DMS 273 (cell line): ENCODE results near the gene GABRB1.
"Not testable (repeated sequence)": the region's sequence is repeated elsewhere in the genome, so short reads cannot be mapped to it uniquely, and the experiment has no call there.

ENCODE experiments used
- DNase-seq: peaks from one replicate; lab custom pipeline; 2025; ENCODE audit not compliant: unreplicated experiment; lab: John Stamatoyannopoulos, UW

GABRB1 gene

GRCh38 chr4:47278631-47279030 lies 247.3 kb downstream of the GABRB1 start:
- DNase-seq = peak; percentile 77

DNA sequence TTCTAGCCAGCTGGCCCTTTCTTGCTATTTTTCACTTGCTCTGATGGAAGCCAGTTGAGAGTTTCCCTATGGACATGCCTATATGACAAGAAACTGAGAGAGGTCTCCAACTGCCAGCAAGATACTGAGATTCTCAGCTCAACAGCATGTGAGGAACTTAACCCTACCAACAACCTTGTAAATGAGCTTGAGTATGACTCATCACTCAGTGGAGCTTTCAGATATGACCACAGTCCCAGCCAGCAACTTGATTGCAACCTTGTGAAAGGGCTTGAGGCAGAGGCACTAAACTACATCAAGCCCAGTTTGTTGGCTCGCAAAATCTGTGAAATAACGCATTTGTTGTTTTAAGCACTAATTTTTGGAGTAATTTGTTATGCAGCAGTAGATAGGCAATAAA lies 256.4 kb downstream of the GABRB1 start:
- DNase-seq = no peak

DNA sequence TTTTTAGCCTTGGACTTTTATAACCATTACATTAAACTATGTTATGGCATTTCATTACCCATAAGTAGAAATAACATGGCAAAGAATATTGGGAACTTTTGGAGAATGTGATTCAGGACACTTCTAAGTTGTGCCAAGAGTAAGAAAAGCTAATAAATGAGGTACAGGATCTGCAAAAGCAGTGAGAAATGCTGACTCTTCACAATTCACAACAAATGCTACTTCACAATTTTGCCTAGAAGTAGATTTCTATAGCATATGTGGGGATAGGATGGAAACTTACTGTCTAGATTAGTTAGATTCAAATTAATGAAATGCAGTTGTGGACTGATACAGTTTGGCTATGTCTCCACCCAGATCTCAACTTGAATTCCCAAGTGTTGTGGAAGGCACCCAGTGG lies 258.4 kb downstream of the GABRB1 start:
- DNase-seq = no peak

DNA sequence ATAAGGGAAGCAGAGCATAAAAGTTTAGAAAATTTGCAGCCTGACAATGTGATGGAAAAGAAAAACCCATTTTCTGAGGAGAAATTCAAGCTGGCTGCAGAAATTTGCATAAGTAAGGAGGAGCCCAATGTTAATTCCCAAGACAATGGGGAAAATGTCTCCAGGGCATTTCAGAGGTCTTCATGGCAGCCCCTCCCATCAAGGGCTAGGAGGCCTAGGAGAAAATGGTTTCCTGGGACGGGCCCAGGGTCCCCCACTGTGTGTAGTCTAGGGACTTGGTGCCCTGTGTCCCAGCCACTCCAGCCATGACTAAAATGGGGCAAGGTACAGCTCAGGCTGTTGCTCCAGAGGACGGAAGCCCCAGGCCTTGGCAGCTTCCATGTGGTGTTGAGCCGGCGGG lies 259.5 kb downstream of the GABRB1 start:
- not testable (repeated sequence) for DNase-seq

DNA sequence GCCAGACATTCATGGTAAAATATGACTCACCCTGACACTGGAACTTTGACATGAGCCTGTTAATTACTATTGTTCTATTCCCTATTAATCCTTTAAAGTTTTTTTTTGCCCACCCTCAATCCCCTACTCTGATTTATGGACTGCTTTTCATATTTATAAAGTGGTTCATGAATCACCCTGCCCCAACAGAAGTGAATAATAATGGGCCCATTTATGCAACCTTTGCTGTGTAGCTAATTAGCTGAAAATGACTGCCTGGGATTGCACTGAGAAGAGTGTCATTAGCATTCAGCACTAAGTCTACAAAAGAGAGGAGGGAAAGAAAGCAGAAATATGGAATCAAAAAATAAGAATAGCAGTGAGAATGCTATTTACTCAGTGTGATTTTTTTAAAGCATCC lies 277.8 kb downstream of the GABRB1 start:
- no peak for DNase-seq

- no peak for DNase-seq
Measured at GRCh38 chr4:47312170-47312569, 280.8 kb downstream of the GABRB1 start.

DNA sequence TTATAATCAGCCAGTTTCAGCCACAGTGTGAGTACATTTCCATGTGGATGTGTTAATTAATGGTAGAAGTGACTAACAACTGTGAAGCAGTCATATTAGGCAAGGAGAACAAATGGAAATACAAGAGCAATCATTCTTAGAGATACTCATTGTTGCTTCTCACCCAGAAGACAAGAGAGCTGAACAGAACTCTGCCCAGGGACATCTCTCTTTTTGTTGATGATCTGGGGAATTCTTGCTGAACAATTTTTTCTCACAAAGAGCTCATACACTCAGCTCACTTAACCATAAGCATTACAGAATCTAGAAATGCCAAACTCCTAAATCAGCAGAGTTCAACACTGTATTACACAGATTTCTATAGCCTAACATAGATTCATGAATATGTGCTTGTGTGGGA lies 282.0 kb downstream of the GABRB1 start:
- no peak for DNase-seq

- no peak for DNase-seq
Measured at GRCh38 chr4:47315346-47315745, 284.0 kb downstream of the GABRB1 start.

- no peak for DNase-seq
Measured at GRCh38 chr4:47326025-47326424, 294.7 kb downstream of the GABRB1 start.

DNA sequence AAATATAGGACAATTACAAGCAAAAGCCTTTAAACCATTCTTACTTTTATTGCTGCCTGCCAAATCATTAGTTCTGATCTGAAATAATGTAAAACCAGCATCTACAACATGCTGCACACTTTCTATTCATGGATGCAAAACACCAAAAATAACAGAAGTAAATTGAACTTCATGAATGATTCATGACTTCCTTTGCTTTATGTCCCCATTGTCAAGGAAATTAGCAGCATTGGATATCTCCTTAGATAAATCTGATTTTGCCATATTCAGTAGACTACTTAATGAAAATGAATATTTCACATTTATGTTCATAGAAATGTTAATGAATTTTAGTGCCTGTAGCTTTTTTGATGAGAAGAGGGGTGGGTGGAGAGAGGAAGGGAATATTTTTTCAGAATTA lies 299.5 kb downstream of the GABRB1 start:
- no peak for DNase-seq

- DNase-seq = no peak
Measured at GRCh38 chr4:47334652-47335051, 303.3 kb downstream of the GABRB1 start.

GRCh38 chr4:47337893-47338292 lies 306.5 kb downstream of the GABRB1 start:
- DNase-seq = no peak

DNA sequence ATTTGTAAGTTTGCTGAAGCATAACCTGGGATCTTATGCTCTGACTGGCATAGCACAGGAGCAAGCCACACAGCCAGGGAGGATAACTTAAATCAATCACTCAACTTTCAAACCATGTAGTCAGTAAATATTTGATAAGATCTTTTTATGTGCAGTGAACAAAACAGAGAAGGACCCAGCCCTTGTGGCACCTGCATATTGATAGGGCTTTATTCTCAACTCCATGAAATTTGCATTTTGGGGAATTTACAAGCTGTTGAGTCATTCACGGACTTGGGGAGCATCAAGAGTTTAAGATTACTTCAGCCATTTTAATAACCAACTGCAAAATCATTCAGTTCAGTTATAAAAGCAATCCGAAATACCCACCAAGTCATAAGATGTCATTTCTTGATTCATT lies 309.5 kb downstream of the GABRB1 start:
- DNase-seq = no peak

- DNase-seq = no peak
Measured at GRCh38 chr4:47342796-47343195, 311.4 kb downstream of the GABRB1 start.

DNA sequence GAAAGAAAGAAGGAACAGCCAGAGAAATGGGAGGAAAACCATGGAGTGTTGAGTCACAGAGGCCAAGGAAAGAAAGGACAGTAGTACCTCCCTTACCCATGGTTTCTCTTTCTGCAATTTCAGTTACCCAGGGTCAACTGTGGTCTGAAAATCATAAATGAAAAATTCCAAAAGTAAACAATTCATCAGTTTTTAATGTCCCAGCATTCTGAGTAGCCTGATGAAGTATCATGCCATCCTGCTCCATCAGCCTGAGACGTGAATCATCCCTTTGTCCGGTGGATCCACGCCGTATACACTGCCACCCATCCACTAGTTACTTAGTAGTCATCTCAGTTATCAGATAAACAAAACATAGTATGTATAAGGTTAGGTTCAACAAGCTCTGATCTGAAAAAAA lies 318.0 kb downstream of the GABRB1 start:
- DNase-seq = no peak

DNA sequence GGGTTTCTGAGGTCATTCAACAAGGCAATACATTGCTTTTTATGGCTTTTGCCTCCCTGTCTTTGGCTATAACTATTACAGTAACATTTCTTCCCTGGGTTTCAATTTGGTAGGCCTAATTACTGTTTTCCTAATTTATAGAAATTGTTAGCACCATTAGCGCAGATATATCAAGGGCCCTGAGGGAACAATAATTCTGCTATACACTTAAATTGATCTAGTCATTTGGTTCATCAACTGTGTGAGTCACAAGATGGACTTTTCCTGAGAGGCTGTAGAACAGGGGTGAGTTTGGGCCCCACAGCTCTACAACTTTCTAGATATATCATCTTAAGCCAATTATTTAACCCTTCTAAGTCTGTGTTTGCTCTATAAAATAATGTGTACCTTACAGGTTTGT lies 324.2 kb downstream of the GABRB1 start:
- DNase-seq = no peak

DNA sequence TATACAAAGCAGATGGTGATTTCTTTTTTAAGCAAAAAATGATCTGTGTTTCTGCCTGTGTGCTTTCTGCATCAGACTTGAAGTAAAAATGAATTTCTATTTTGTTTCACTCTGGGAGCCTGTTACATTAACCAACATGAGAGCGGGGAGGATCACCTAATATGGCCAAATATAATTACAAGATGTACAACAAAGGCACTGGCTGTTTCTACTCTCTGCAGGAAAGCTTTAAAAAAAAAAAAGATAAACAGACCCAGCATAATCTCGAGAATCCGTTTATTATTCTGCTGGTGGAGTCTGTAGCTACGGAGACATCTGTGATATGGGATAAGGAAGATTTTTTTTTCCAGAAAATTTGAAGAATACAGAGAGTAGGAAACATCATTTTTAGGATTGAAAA lies 328.5 kb downstream of the GABRB1 start:
- no peak for DNase-seq

- DNase-seq = no peak
Measured at GRCh38 chr4:47367761-47368160, 336.4 kb downstream of the GABRB1 start.

GRCh38 chr4:47368211-47368610 lies 336.8 kb downstream of the GABRB1 start:
- no peak for DNase-seq

DNA sequence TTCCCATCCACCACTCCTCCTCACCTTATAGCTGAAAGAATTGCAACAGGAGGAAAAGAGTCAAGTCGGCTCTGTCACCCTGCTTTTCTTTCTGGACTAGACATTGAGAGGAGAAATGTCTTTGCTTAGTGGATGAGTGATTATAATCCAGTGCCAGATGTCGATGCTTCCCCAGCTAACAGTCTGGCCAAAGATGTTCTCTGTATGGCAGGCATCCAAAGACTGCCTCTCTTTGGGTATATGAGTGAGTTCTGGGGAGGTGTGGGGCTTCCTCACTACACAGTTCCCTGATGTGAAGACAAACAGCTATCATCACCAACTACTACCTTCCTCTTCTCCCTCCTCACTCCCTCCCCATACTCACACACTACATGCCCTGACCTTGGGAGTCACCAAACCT lies 341.2 kb downstream of the GABRB1 start:
- DNase-seq = peak; percentile 79

GRCh38 chr4:47373174-47373573 lies 341.8 kb downstream of the GABRB1 start:
- no peak for DNase-seq

DNA sequence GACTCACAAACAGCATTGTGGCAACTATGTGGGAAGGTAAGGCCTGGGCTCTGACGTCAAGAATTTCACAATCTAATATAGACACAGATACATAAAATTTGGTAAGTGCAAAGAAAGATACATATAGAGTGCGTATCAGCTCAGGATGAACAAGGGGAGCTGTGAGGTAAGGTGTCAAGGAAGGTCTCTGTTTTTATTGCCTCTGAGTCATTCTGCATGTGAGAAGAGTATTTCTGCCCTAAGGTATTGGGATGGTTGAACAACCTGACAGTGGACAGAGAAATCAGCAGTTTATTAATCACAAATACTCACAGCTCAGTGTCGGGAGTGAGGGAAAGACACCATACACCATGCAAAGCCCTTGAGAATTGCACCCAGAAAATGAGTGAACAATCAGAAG lies 342.3 kb downstream of the GABRB1 start:
- no peak for DNase-seq

DNA sequence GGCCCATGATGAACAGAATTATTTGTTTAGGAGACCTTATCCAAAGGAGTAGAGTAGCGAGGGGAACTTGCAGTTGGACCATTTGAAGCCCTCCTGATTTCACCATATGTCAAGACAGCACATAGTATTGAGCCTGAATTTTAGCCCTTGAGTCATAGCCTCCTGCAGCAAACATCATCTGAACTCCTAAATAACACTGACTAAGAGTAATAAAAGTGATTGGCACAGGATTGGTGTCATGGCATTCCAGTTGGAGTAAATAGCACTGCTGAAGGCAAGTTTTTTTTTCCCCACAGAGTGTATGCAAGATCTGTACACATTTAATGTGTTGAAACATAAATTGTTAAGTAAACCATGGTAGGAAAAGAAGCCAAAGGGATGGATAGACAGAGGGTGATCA lies 343.1 kb downstream of the GABRB1 start:
- no peak for DNase-seq

- DNase-seq = not testable (repeated sequence)
Measured at GRCh38 chr4:47378021-47378530, 346.7 kb downstream of the GABRB1 start.
